Measurements from ENCODE around the gene EYS.

The EYS gene

GRCh38 chr6:63887002-63887751 lies 1819.8 kb downstream of the EYS start:
- TF ChIP-seq, protein P1, sequence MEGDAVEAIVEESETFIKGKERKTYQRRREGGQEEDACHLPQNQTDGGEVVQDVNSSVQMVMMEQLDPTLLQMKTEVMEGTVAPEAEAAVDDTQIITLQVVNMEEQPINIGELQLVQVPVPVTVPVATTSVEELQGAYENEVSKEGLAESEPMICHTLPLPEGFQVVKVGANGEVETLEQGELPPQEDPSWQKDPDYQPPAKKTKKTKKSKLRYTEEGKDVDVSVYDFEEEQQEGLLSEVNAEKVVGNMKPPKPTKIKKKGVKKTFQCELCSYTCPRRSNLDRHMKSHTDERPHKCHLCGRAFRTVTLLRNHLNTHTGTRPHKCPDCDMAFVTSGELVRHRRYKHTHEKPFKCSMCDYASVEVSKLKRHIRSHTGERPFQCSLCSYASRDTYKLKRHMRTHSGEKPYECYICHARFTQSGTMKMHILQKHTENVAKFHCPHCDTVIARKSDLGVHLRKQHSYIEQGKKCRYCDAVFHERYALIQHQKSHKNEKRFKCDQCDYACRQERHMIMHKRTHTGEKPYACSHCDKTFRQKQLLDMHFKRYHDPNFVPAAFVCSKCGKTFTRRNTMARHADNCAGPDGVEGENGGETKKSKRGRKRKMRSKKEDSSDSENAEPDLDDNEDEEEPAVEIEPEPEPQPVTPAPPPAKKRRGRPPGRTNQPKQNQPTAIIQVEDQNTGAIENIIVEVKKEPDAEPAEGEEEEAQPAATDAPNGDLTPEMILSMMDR (IDR thresholded peaks at IDR 0.05) = no peak
- H3K4me3 ChIP-seq = no peak overlapping the region
- H3K27ac ChIP-seq = no peak overlapping the region
- no peak for DNase-seq (ENCODE audit: low spot score)

DNA sequence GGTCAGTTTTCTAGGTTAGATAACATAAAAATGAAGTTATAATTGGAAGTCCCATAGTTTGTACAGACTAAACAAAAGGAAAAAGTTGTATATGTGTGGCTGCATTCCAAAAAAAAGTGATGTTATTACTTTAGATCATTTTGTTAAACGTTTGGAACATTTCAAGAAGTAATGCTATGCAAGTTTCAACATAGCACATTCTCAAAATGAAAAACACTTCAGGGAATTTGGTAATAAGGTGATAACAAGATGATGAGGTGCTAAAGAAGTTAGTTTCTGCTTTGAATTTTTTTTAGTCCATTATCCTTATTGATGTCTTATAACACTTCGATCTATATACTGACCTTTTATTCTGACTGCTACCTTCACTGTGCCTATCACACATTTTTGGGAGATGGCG lies 1820.7 kb downstream of the EYS start:
- no peak overlapping the region for H3K27ac ChIP-seq

DNA sequence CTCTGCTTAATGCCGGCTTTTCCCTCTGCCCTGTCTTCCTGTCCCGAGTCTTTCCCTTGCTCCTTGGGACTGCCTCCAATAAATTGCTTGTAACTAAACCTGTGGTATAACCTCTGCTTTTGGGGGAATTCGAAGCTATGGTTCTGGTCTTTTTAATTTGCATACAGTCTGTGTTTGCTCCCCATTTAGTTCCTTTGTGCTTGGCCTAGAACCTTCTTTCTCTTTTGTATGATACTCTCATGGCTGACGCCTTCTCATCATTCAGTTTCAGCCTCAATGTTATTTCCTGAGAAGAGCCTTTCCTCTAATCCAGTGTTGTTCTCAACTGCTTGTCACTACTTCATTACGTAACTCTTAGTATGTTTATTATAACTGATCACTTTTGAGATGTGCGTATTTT lies 1823.4 kb downstream of the EYS start:
- H3K4me3 ChIP-seq = no peak overlapping the region
- no peak overlapping the region for H3K27ac ChIP-seq
- no peak for DNase-seq (ENCODE audit: low spot score)
- TF ChIP-seq, protein P1 (IDR thresholded peaks at IDR 0.05) = no peak

More for the DNA sequence above, 1820.7 kb downstream of the EYS start:
- TF ChIP-seq, protein P1 (IDR thresholded peaks at IDR 0.05) = no peak
- DNase-seq (ENCODE audit: low spot score) = no peak
- H3K4me3 ChIP-seq = no peak overlapping the region

DNA sequence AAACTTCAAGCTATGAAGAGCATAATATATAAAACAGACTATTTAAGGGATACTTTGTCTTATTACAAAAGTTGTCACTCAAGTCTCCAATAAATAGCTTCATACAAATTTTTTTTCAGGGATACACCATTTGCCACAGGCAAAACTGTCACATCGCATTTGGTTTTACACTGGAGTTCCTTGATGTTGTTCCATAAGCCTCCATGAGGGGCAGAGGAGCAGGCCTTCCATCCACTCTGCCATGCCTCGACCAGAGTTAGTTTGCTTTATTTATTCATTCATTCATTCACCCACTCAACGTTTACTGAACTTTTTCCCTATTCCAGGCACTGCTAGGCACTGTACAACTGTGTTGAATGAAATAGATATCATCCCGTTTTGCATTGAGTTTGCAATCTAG lies 1824.8 kb downstream of the EYS start:
- TF ChIP-seq, protein P1 (IDR thresholded peaks at IDR 0.05) = no peak
- Histone ChIP-seq H3K27ac (no peak overlapping the region), H3K4me3 (no peak overlapping the region)
- no peak for DNase-seq (ENCODE audit: low spot score)

DNA sequence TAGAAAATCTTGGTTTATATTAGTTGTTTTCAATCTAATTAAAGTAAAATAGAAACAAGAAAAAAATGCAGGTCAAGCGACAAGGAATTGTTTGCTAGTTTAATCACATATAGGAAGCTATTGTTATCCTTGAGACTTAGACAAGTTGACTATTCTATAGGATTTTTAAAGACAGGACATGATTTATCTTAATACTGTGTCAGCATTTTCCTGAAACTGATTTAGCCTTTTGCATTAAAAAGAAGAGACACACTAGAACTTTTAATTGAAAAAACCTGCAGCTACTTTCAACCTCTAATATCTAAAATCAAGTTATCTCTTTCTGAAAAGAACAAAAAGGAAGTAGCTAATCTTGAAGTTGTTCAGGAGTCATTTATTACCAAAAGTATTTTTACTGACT lies 1825.2 kb downstream of the EYS start:
- Histone ChIP-seq H3K4me3 (no peak overlapping the region), H3K27ac (no peak overlapping the region)
- DNase-seq (ENCODE audit: low spot score) = no peak
- TF ChIP-seq, protein P1 (IDR thresholded peaks at IDR 0.05) = no peak

GRCh38 chr6:63872233-63872632 lies 1834.8 kb downstream of the EYS start:
- H3K27ac ChIP-seq = no peak overlapping the region
- DNase-seq (ENCODE audit: low spot score) = no peak

DNA sequence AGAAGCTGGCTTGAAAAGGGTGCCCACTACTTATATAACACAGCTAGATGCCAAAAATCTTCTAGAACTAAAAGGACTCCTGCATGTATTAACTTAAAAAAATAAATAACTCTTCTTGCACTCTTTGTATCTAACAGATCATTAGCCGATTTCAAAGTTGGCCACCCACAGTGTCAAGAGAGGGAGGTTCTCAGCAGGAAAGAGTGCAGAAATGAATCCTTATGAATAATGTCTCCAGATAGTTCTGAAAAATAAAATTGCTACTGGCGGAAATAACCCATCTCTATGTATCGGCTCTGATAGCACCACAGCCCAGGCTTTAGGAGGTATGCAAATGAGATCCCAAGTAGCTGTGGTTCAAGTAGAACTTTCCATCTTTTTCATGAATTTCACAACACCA lies 1838.7 kb downstream of the EYS start:
- no peak for DNase-seq (ENCODE audit: low spot score)
- TF ChIP-seq, protein P1 (IDR thresholded peaks at IDR 0.05) = no peak
- no peak overlapping the region for H3K27ac ChIP-seq
- H3K4me3 ChIP-seq = no peak overlapping the region

More at GRCh38 chr6:63872233-63872632, 1834.8 kb downstream of the EYS start:
- TF ChIP-seq, protein P1 (IDR thresholded peaks at IDR 0.05) = no peak
- H3K4me3 ChIP-seq = no peak overlapping the region
